Keratinocyte (primary cell): ENCODE measurements around the gene ERRFI1. TPM values are rescaled to one million over a fixed set of nuclear protein-coding genes. Genes with fewer than 3 reads are reported as not detected.
A peak's percentile ranks its signal among the peaks of the same experiment; 100 is the strongest.

Source experiments
- DNase-seq: peaks from one replicate; pipeline ENCODE4 v3.0.0-alpha.2; 2011; ENCODE audit warnings: low read depth, missing footprints, low spot score
- FAIRE-seq: peaks from 2 replicates; lab custom pipeline; 2011; peaks lifted over from hg19 to GRCh38; lab: Jason Lieb, UNC
- H2AFZ ChIP-seq: 2 replicates; pipeline ENCODE4 v1.6.0; 2012; ENCODE audit warnings: low read length, control low read depth, inconsistent platforms; ENCODE audit not compliant: control insufficient read depth
- H3K27ac ChIP-seq: 2 replicates; pipeline ENCODE4 v1.5.1; 2011; ENCODE audit warnings: low read length; ENCODE audit not compliant: control insufficient read depth, insufficient read depth
- H3K27me3 ChIP-seq: 3 replicates; pipeline ENCODE4 v1.6.0; 2011; ENCODE audit warnings: low read length; ENCODE audit not compliant: control insufficient read depth, insufficient read depth; ENCODE audit errors: extremely low read depth
- H3K36me3 ChIP-seq, 2 experiments: 2 replicates in 1 of 2; 3 replicates in 1 of 2; pipeline ENCODE4 v1.5.1; 2011; ENCODE audit warnings: low read length in 2 of 2, mild to moderate bottlenecking in 1 of 2; ENCODE audit not compliant: control insufficient read depth in 2 of 2, insufficient read depth in 2 of 2; ENCODE audit errors: extremely low read depth in 1 of 2
- H3K4me1 ChIP-seq: 3 replicates; pipeline ENCODE4 v1.5.1; 2011; ENCODE audit warnings: low read length; ENCODE audit not compliant: control insufficient read depth, insufficient read depth; ENCODE audit errors: extremely low read depth
- H3K4me2 ChIP-seq: 3 replicates; pipeline ENCODE4 v1.6.0; 2011; ENCODE audit warnings: low read depth, low read length; ENCODE audit not compliant: control insufficient read depth, insufficient read depth; ENCODE audit errors: extremely low read depth
- H3K4me3 ChIP-seq, 3 experiments: fragments of 200-600 bp in 1 of 3; sonication (generic) in 1 of 3; 2 replicates in 2 of 3; 3 replicates in 1 of 3; pipeline ENCODE4 v1.5.1; 2011 to 2016; ENCODE audit warnings: low read length in 3 of 3, mild to moderate bottlenecking in 3 of 3, control low read depth in 2 of 3, inconsistent platforms in 1 of 3, low read depth in 1 of 3, mixed read lengths in 1 of 3, mixed run types in 1 of 3, moderate library complexity in 1 of 3; ENCODE audit not compliant: control insufficient read depth in 2 of 3, insufficient read depth in 2 of 3; ENCODE audit errors: extremely low read depth in 1 of 3
- H3K79me2 ChIP-seq: 2 replicates; pipeline ENCODE4 v1.6.0; 2012; ENCODE audit warnings: low read length; ENCODE audit not compliant: control insufficient read depth, insufficient read depth
- H3K9ac ChIP-seq: 3 replicates; pipeline ENCODE4 v1.6.0; 2011; ENCODE audit warnings: low read length; ENCODE audit not compliant: control insufficient read depth, insufficient read depth; ENCODE audit errors: extremely low read depth
- H3K9me1 ChIP-seq: 3 replicates; pipeline ENCODE4 v1.6.0; 2011; ENCODE audit warnings: low read length; ENCODE audit not compliant: control insufficient read depth, insufficient read depth; ENCODE audit errors: extremely low read depth
- H3K9me3 ChIP-seq: 2 replicates; pipeline ENCODE4 v1.5.1; 2012; ENCODE audit warnings: low read depth, low read length; ENCODE audit not compliant: control insufficient read depth
- H4K20me1 ChIP-seq: 3 replicates; pipeline ENCODE4 v1.6.0; 2011; ENCODE audit warnings: low read length; ENCODE audit not compliant: control insufficient read depth, insufficient read depth; ENCODE audit errors: extremely low read depth
- CTCF ChIP-seq, 3 experiments: IDR thresholded peaks in 1 of 3; conservative IDR thresholded peaks in 1 of 3; optimal IDR thresholded peaks in 1 of 3; 2 replicates in 2 of 3; 3 replicates in 1 of 3; pipeline versions ENCODE3 to v1.5.1; 2011; ENCODE audit warnings: low read length in 3 of 3, mild to moderate bottlenecking in 3 of 3, moderate library complexity in 2 of 3, control low read depth in 1 of 3, inconsistent platforms in 1 of 3; ENCODE audit not compliant: insufficient read depth in 2 of 3; ENCODE audit errors: extremely low read depth in 1 of 3
- EZH2 ChIP-seq: IDR thresholded peaks from one replicate; pipeline ENCODE4 v1.6.1; 2012; ENCODE audit warnings: inconsistent platforms, mild to moderate bottlenecking, low read length, moderate library complexity
- dilution Hi-C: fragments of 300-500 bp; cut with MboI; formaldehyde crosslinking; loops from one replicate; pipeline ENCODE4 v1.7.0; 2020; ENCODE audit warnings: low sequenced_read_pairs; ENCODE audit not compliant: extremely low pct_ligation_motif_present
- polyA plus RNA-seq, 5 experiments: library from polyadenylated mRNA; depleted of rRNA in 3 of 5; stranded (reverse) in 3 of 5; stranded (forward) in 1 of 5; unstranded in 1 of 5; fragments of >200 nt; gene quantifications; 1 replicate in 1 of 5; 2 replicates in 3 of 5; 3 replicates in 1 of 5; pipeline versions ENCODE4 v1.2.1 to v1.2.3, GENCODE V29; 2011 to 2012; ENCODE audit warnings: missing spikeins in 2 of 5, low read depth in 1 of 5, low replicate concordance in 1 of 5

The ERRFI1 gene
- polyA plus RNA-seq, 1 donor (not counting 4 experiments of a cell fraction or from before 2014, with no cell fraction given): 130 TPM

GRCh38 chr1:8062861-8063260, 36.8 kb upstream of the ERRFI1 start:
- DNase-seq: no peak
- dilution Hi-C loops: no loop called here
- H2AFZ ChIP-seq: no peak overlapping the region
- no peak overlapping the region for H3K9ac ChIP-seq
- no peaks in the 10 kb centered on the region for H3K36me3 ChIP-seq
- H3K79me2 ChIP-seq: no peaks in the 10 kb centered on the region
- H3K27ac ChIP-seq: no peak overlapping the region
- no peak overlapping the region for H3K4me3 ChIP-seq
- FAIRE-seq: no peak
- TF ChIP-seq EZH2: no peak
- no peak for TF ChIP-seq CTCF (optimal IDR thresholded peaks at IDR 0.05 in 1 of 3, IDR thresholded peaks at IDR 0.05 in 1 of 3, conservative IDR thresholded peaks at IDR 0.05 in 1 of 3; ENCODE audit: extremely low read depth in 1 of 3, insufficient read depth in 2 of 3, low read length in 3 of 3)
- H3K9me1 ChIP-seq: no peaks in the 10 kb centered on the region
- H3K27me3 ChIP-seq: no peaks in the 10 kb centered on the region
- H3K9me3 ChIP-seq: no peaks in the 10 kb centered on the region
- no peaks in the 10 kb centered on the region for H4K20me1 ChIP-seq
- H3K4me1 ChIP-seq: peaks cover 11% of the 10 kb centered on the region
- H3K4me2 ChIP-seq: no peak overlapping the region

GRCh38 chr1:8061673-8062386, 35.7 kb upstream of the ERRFI1 start:
- Histone ChIP-seq H3K4me1 (peaks cover 11% of the 10 kb centered on the region), H3K4me3 (no peak overlapping the region), H3K27ac (peak overlapping the region; percentile 2), H3K9me3 (no peaks in the 10 kb centered on the region), H3K9ac (no peak overlapping the region), H4K20me1 (no peaks in the 10 kb centered on the region), H3K4me2 (no peak overlapping the region), H3K79me2 (no peaks in the 10 kb centered on the region), H3K9me1 (no peaks in the 10 kb centered on the region), H3K27me3 (no peaks in the 10 kb centered on the region), H2AFZ (no peak overlapping the region), H3K36me3 (no peaks in the 10 kb centered on the region)
- DNase-seq (no peak), FAIRE-seq (no peak)
- dilution Hi-C loops: no loop called here
- TF ChIP-seq EZH2 (no peak), CTCF (optimal IDR thresholded peaks at IDR 0.05 in 1 of 3, IDR thresholded peaks at IDR 0.05 in 1 of 3, conservative IDR thresholded peaks at IDR 0.05 in 1 of 3; ENCODE audit: extremely low read depth in 1 of 3, insufficient read depth in 2 of 3, low read length in 3 of 3) (no peak)
